HEK293 (cell line): ENCODE results near the gene STK35.

Experiments used
- ZNF138 ChIP-seq: fragments of 450-650 bp; formaldehyde crosslinking; IDR thresholded peaks from 2 replicates; pipeline ENCODE4 v1.5.1; 2016; ENCODE audit warnings: missing biosample characterization, missing genetic modification characterization, borderline replicate concordance
- ZNF416 ChIP-seq: fragments of 450-650 bp; formaldehyde crosslinking; IDR thresholded peaks from 2 replicates; pipeline ENCODE4 v1.5.1; 2016; ENCODE audit warnings: missing biosample characterization, missing genetic modification characterization
- ZNF529 ChIP-seq: fragments of 450-650 bp; formaldehyde crosslinking; IDR thresholded peaks from 2 replicates; pipeline ENCODE4 v1.5.1; 2017; ENCODE audit warnings: missing genetic modification characterization, missing biosample characterization; ENCODE audit not compliant: insufficient replicate concordance
- ZNF677 ChIP-seq: fragments of 450-650 bp; IDR thresholded peaks from 2 replicates; pipeline ENCODE4 v1.5.0; 2018; ENCODE audit warnings: missing biosample characterization, mild to moderate bottlenecking, missing genetic modification characterization, moderate library complexity
- TF ChIP-seq, protein P1 (sequence below): fragments of 450-650 bp; formaldehyde crosslinking; IDR thresholded peaks from 2 replicates; pipeline ENCODE4 v1.5.1; 2016; ENCODE audit warnings: missing biosample characterization, missing genetic modification characterization
- TF ChIP-seq, protein P2 (sequence below): fragments of 450-650 bp; formaldehyde crosslinking; IDR thresholded peaks from 2 replicates; pipeline ENCODE4 v1.5.1; 2016; ENCODE audit warnings: missing biosample characterization, missing genetic modification characterization
- TF ChIP-seq, protein P3 (sequence below): fragments of 450-650 bp; IDR thresholded peaks from 2 replicates; pipeline ENCODE4 v1.5.1; 2018; ENCODE audit warnings: missing biosample characterization, mild to moderate bottlenecking, missing genetic modification characterization
- TF ChIP-seq, protein P4 (sequence below): fragments of 450-650 bp; formaldehyde crosslinking; IDR thresholded peaks from 2 replicates; pipeline ENCODE4 v1.5.1; 2016; ENCODE audit warnings: missing biosample characterization, missing genetic modification characterization, low read depth

DNA sequence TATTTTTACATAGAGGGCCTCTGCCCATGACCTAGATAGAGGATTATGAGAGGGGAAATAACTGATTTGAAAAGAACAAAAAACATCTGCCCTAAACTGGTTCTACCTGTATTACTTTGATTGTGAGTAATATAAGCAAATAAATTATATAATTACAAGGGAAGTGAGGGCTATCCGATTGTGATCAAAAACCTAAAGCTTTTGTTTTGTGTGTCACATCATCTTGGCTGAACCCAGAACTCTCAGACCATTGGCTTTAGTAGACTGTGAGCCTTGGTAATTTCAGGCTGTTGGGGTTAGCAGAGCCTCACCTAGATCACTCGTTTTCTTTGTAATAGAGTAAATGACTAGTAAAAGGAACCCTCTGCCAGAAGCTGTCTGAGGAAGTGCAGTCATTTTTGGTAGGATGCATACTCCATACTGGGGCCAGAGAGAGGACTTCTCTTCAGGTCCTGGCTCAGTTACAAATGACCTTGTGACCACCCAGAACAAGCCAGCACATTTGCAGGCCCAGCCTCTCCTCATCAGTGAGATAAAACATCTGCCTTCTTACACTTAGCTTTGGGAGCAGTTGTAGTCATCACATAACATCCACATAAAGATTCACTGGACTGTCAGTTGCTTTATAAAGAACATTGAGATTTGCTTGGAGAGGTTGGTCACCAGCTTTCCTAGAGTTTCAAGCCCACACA is 13.5 kb downstream of the STK35 start:
- TF ChIP-seq, protein P1, sequence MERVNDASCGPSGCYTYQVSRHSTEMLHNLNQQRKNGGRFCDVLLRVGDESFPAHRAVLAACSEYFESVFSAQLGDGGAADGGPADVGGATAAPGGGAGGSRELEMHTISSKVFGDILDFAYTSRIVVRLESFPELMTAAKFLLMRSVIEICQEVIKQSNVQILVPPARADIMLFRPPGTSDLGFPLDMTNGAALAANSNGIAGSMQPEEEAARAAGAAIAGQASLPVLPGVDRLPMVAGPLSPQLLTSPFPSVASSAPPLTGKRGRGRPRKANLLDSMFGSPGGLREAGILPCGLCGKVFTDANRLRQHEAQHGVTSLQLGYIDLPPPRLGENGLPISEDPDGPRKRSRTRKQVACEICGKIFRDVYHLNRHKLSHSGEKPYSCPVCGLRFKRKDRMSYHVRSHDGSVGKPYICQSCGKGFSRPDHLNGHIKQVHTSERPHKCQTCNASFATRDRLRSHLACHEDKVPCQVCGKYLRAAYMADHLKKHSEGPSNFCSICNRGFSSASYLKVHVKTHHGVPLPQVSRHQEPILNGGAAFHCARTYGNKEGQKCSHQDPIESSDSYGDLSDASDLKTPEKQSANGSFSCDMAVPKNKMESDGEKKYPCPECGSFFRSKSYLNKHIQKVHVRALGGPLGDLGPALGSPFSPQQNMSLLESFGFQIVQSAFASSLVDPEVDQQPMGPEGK (tag by site-specific recombination), result no peak
- TF ChIP-seq, protein P2, sequence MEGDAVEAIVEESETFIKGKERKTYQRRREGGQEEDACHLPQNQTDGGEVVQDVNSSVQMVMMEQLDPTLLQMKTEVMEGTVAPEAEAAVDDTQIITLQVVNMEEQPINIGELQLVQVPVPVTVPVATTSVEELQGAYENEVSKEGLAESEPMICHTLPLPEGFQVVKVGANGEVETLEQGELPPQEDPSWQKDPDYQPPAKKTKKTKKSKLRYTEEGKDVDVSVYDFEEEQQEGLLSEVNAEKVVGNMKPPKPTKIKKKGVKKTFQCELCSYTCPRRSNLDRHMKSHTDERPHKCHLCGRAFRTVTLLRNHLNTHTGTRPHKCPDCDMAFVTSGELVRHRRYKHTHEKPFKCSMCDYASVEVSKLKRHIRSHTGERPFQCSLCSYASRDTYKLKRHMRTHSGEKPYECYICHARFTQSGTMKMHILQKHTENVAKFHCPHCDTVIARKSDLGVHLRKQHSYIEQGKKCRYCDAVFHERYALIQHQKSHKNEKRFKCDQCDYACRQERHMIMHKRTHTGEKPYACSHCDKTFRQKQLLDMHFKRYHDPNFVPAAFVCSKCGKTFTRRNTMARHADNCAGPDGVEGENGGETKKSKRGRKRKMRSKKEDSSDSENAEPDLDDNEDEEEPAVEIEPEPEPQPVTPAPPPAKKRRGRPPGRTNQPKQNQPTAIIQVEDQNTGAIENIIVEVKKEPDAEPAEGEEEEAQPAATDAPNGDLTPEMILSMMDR (tag by site-specific recombination), result no peak
- no peak for TF ChIP-seq ZNF529 (tag by site-specific recombination)
- TF ChIP-seq, protein P3, sequence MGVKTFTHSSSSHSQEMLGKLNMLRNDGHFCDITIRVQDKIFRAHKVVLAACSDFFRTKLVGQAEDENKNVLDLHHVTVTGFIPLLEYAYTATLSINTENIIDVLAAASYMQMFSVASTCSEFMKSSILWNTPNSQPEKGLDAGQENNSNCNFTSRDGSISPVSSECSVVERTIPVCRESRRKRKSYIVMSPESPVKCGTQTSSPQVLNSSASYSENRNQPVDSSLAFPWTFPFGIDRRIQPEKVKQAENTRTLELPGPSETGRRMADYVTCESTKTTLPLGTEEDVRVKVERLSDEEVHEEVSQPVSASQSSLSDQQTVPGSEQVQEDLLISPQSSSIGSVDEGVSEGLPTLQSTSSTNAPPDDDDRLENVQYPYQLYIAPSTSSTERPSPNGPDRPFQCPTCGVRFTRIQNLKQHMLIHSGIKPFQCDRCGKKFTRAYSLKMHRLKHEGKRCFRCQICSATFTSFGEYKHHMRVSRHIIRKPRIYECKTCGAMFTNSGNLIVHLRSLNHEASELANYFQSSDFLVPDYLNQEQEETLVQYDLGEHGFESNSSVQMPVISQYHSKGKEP (tag by site-specific recombination), result no peak
- TF ChIP-seq ZNF416 (tag by site-specific recombination), result no peak
- no peak for TF ChIP-seq ZNF138 (tag by site-specific recombination)
- TF ChIP-seq, protein P4, sequence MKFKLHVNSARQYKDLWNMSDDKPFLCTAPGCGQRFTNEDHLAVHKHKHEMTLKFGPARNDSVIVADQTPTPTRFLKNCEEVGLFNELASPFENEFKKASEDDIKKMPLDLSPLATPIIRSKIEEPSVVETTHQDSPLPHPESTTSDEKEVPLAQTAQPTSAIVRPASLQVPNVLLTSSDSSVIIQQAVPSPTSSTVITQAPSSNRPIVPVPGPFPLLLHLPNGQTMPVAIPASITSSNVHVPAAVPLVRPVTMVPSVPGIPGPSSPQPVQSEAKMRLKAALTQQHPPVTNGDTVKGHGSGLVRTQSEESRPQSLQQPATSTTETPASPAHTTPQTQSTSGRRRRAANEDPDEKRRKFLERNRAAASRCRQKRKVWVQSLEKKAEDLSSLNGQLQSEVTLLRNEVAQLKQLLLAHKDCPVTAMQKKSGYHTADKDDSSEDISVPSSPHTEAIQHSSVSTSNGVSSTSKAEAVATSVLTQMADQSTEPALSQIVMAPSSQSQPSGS (tag by site-specific recombination), result no peak
- TF ChIP-seq ZNF677 (tag by site-specific recombination), result no peak
